AG09319 (cell line): ENCODE measurements around the gene CALML3.

Experiments
- DNase-seq: peaks from one replicate; pipeline ENCODE4 v3.0.0-alpha.2; 2010; ENCODE audit warnings: low read depth; ENCODE audit errors: extremely low read depth
- CTCF ChIP-seq: IDR thresholded peaks from 2 replicates; pipeline ENCODE4 v1.5.1; 2011; ENCODE audit warnings: low read depth, mild to moderate bottlenecking, inconsistent platforms, low read length, moderate library complexity

The CALML3 gene

GRCh38 chr10:5545778-5546710 is 21.3 kb downstream of the CALML3 start:
- no peak for DNase-seq
- TF ChIP-seq CTCF, result no peak

GRCh38 chr10:5546891-5547680 is 22.3 kb downstream of the CALML3 start:
- DNase-seq, result no peak
- TF ChIP-seq CTCF, result no peak

GRCh38 chr10:5547681-5547930 is 22.8 kb downstream of the CALML3 start:
- no peak for TF ChIP-seq CTCF
- DNase-seq, result no peak

GRCh38 chr10:5547931-5548660 is 23.3 kb downstream of the CALML3 start:
- no peak for TF ChIP-seq CTCF
- DNase-seq, result no peak

GRCh38 chr10:5549462-5550249 is 24.9 kb downstream of the CALML3 start:
- DNase-seq, result no peak
- TF ChIP-seq CTCF, result no peak

- TF ChIP-seq CTCF, result no peak
- no peak for DNase-seq
Observed at GRCh38 chr10:5550250-5550545, 25.4 kb downstream of the CALML3 start.
